ENCODE measurements around the gene RNF166.

GRCh38 chr16:88737298-88738150, 31.3 kb upstream of the RNF166 start:
- peak; percentile 97 for TF ChIP-seq CTCF (IDR thresholded peaks at IDR 0.05; ENCODE audit: low read depth, low read length, poor library complexity, severe bottlenecking)
- TF ChIP-seq EZH2phosphoT487 (IDR thresholded peaks at IDR 0.05; ENCODE audit: borderline replicate concordance, low read length) = no peak

Measured in DOHH2 (cell line).